Measurements from ENCODE around the gene FGF12. TPM values are rescaled to one million over a fixed set of nuclear protein-coding genes. Genes with fewer than 3 reads are reported as not detected.

The FGF12 gene
- total RNA-seq, 4 donors from 2014 or later: 0.32 to 0.55 TPM; not detected in 2

DNA sequence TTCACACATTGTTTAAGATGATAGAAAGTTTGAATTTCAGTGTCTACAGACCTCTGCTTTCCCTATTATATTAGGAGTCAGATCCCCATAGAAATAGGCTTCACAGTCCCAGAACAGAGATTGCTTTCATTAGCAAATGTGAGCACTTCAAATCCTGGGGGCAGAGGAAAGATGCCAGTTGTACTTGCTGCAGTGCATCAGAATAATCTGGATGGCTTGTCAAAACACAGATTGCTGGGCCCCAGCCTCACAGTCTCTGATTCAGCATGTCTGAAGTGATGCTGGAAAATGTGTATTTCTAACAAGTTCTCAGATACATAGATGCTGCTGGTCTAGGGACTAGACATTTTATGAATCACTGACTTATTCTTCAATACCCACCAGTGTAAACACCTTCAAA is 375.2 kb downstream of the FGF12 start:
- Histone ChIP-seq H3K27me3 (no peaks in the 10 kb centered on the region), H3K36me3 (no peaks in the 10 kb centered on the region), H3K27ac (no peak overlapping the region), H3K9me3 (no peaks in the 10 kb centered on the region), H3K4me3 (no peak overlapping the region), H3K4me1 (no peaks in the 10 kb centered on the region)
- no peak for DNase-seq
- no peak for TF ChIP-seq POLR2AphosphoS5 (IDR thresholded peaks at IDR 0.05)
- no peak for TF ChIP-seq EP300 (IDR thresholded peaks at IDR 0.05; ENCODE audit: low read depth)
- no peak for TF ChIP-seq CTCF (IDR thresholded peaks at IDR 0.05)
- no peak for TF ChIP-seq POLR2A (IDR thresholded peaks at IDR 0.05)
- intact Hi-C loops (cut with DNase I; ENCODE audit: low total_unique reads) (no loop called here), in situ Hi-C loops (cut with MboI; ENCODE audit: low pct_ligation_motif_present in 1 of 4, low pct_unique_long_range_greater_than_20kb in 1 of 4, low sequenced_read_pairs in 3 of 4) (no loop called here)

GRCh38 chr3:192351441-192351840 is 375.9 kb downstream of the FGF12 start:
- no peak overlapping the region for H3K27ac ChIP-seq
- in situ Hi-C loops (cut with MboI; ENCODE audit: low pct_ligation_motif_present in 1 of 4, low pct_unique_long_range_greater_than_20kb in 1 of 4, low sequenced_read_pairs in 3 of 4) (no loop called here), intact Hi-C loops (cut with DNase I; ENCODE audit: low total_unique reads) (no loop called here)
- WGBS, 2 donors (ENCODE audit: low coverage in 1 of 2): 53 to 68% methylated on average over 3 of the region's 3 CpGs
- H3K36me3 ChIP-seq: no peaks in the 10 kb centered on the region
- no peak for TF ChIP-seq EP300 (IDR thresholded peaks at IDR 0.05; ENCODE audit: low read depth)
- H3K9me3 ChIP-seq: no peaks in the 10 kb centered on the region
- H3K4me3 ChIP-seq: no peak overlapping the region
- DNase-seq: no peak
- no peaks in the 10 kb centered on the region for H3K27me3 ChIP-seq
- H3K4me1 ChIP-seq: no peaks in the 10 kb centered on the region

DNA sequence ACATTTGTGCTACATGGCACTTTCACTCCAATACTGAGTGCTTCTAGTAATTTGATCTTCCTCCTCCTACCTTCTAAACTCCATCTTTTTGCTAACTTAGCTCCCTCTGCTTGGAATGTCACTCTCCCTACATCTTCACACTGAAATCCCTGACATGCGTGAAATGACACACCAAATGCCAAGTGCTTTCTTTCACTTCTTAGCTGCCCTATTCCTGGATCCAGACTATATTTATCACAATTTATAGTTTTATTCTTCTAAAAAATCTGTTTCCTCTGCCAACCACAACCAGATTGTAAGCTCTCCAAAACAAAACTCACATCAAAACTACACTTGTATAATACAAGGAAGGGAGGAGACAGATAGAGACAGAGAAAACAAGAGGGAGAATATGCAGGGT is 387.3 kb downstream of the FGF12 start:
- Histone ChIP-seq H3K9me3 (no peaks in the 10 kb centered on the region), H3K27ac (no peak overlapping the region), H3K27me3 (no peaks in the 10 kb centered on the region), H3K4me1 (no peaks in the 10 kb centered on the region), H3K36me3 (no peaks in the 10 kb centered on the region), H3K4me3 (no peak overlapping the region)
- in situ Hi-C loops (cut with MboI; ENCODE audit: low pct_ligation_motif_present in 1 of 4, low pct_unique_long_range_greater_than_20kb in 1 of 4, low sequenced_read_pairs in 3 of 4) (no loop called here), intact Hi-C loops (cut with DNase I; ENCODE audit: low total_unique reads) (no loop called here)
- 67 to 78% methylated on average over 1 of the region's 1 CpG for WGBS, 2 donors (ENCODE audit: low coverage in 1 of 2)
- TF ChIP-seq CTCF (IDR thresholded peaks at IDR 0.05) (no peak), POLR2AphosphoS5 (IDR thresholded peaks at IDR 0.05) (no peak), POLR2A (IDR thresholded peaks at IDR 0.05) (no peak), EP300 (IDR thresholded peaks at IDR 0.05; ENCODE audit: low read depth) (no peak)
- no peak for DNase-seq

GRCh38 chr3:192339214-192339613 is 388.1 kb downstream of the FGF12 start:
- H3K27me3 ChIP-seq: no peaks in the 10 kb centered on the region
- H3K4me3 ChIP-seq: no peak overlapping the region
- DNase-seq: no peak
- in situ Hi-C loops (cut with MboI; ENCODE audit: low pct_ligation_motif_present in 1 of 4, low pct_unique_long_range_greater_than_20kb in 1 of 4, low sequenced_read_pairs in 3 of 4): no loop called here
- intact Hi-C loops (cut with DNase I; ENCODE audit: low total_unique reads): no loop called here
- no peaks in the 10 kb centered on the region for H3K9me3 ChIP-seq
- TF ChIP-seq POLR2A (IDR thresholded peaks at IDR 0.05) (no peak), CTCF (IDR thresholded peaks at IDR 0.05) (no peak), POLR2AphosphoS5 (IDR thresholded peaks at IDR 0.05) (no peak), EP300 (IDR thresholded peaks at IDR 0.05; ENCODE audit: low read depth) (no peak)
- WGBS, 2 donors (ENCODE audit: low coverage in 1 of 2): 67 to 77% methylated on average over 2 of the region's 2 CpGs
- H3K36me3 ChIP-seq: no peaks in the 10 kb centered on the region
- H3K27ac ChIP-seq: no peak overlapping the region
- H3K4me1 ChIP-seq: no peaks in the 10 kb centered on the region

DNA sequence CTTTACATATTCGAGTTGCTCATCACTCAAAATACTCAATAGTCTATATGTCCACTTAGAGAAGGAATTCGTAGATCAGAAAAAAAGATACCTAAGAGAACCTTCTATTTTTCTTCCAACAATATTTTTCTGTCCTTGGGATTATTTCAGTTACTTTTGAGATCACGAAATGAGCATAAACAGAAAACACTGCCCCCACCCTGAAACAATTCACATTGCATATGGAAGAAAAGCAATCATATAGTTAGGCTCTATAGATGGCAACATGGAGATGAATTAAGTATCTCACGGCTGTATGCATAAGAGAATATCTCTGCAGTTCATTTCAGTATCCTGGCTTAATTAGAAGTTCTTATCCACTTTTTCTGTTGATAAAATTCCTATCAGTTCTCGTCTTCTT is 391.1 kb downstream of the FGF12 start:
- no peaks in the 10 kb centered on the region for H3K4me1 ChIP-seq
- in situ Hi-C loops (cut with MboI; ENCODE audit: low pct_ligation_motif_present in 1 of 4, low pct_unique_long_range_greater_than_20kb in 1 of 4, low sequenced_read_pairs in 3 of 4): no loop called here
- no peaks in the 10 kb centered on the region for H3K27me3 ChIP-seq
- H3K36me3 ChIP-seq: no peaks in the 10 kb centered on the region
- TF ChIP-seq POLR2A (IDR thresholded peaks at IDR 0.05) (no peak), POLR2AphosphoS5 (IDR thresholded peaks at IDR 0.05) (no peak), CTCF (IDR thresholded peaks at IDR 0.05) (no peak), EP300 (IDR thresholded peaks at IDR 0.05; ENCODE audit: low read depth) (no peak)
- 63 to 64% methylated on average over 5 of the region's 5 CpGs for WGBS, 2 donors (ENCODE audit: low coverage in 1 of 2)
- H3K9me3 ChIP-seq: no peaks in the 10 kb centered on the region
- DNase-seq: no peak
- intact Hi-C loops (cut with DNase I; ENCODE audit: low total_unique reads): no loop called here
- no peak overlapping the region for H3K4me3 ChIP-seq
- H3K27ac ChIP-seq: no peak overlapping the region
